Activated CD4-positive, CD25-positive, alpha-beta regulatory T cell (primary cell): ENCODE results near the gene RCAN2.

Source experiments
- DNase-seq, 4 experiments: peaks; one replicate each; lab custom pipeline; 2025; lab: John Stamatoyannopoulos, UW

Gene RCAN2

GRCh38 chr6:46491201-46491627, at the start of gene RCAN2:
Gene RCAN2, minus strand, starts transcription at chr6:46491449.
- DNase-seq: peak in 1 of 4 experiments; percentile 2

GRCh38 chr6:46539866-46540265, 48.6 kb upstream of the RCAN2 start:
- DNase-seq: no peak

- DNase-seq: no peak
These were observed 47.7 kb upstream of the RCAN2 start for GRCh38 chr6:46538800-46539480.

DNA sequence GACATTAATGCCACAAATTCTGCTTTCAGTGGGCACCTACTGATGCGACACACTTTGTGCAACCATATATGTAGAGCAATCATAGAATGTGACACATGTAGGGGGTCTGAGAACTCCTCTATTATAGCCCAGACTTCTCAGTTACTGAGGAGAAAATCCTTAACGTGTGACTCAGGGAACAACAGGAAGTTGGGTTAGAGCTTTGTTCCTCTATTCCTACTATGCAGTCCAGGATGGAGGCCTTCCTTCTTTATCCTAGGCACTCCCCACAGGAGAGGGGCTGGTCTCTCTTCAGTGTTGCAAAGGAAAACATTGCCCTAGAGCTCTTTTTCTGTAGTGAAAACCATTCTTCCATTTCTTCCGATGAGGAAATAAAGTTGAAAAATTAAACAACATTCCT, 39.6 kb upstream of the RCAN2 start:
- DNase-seq: no peak

DNA sequence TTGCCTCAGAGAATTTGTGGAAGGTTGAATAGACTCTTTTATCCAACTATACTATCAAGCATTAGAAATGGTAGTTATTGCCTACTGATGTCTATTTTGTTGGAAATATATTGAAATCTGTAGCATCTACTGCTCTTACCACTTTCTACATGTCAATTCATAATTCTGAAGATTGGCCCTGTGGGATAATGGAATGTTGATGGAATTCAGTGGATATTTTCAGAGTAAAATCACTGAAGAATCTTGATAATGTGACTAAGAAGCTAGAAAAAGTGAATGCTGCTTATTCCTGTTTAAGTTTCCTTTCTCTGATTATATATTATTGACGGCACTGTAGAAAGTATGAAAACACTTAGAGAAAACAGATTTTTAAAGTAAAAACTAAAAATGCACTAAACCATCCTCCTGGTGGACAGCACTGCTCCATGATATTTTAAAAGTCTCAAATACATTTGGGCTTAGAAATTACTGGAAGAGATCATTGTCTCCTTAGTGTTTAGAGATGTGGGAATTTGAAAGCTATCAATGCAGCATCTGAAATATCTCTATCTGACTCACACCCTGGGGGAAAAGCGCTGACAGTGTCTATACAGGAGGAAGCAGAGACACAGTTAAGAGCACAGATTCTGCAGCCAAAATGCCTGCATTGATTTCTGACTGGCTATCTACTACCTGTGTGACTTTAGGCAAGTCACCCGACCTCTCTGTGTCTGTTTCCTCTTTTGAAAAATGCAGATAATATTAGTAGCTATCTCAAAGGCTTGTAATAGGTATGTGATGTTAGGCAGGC, 37.9 kb upstream of the RCAN2 start:
- no peak for DNase-seq

GRCh38 chr6:46526607-46527006, 35.4 kb upstream of the RCAN2 start:
- no peak for DNase-seq

DNA sequence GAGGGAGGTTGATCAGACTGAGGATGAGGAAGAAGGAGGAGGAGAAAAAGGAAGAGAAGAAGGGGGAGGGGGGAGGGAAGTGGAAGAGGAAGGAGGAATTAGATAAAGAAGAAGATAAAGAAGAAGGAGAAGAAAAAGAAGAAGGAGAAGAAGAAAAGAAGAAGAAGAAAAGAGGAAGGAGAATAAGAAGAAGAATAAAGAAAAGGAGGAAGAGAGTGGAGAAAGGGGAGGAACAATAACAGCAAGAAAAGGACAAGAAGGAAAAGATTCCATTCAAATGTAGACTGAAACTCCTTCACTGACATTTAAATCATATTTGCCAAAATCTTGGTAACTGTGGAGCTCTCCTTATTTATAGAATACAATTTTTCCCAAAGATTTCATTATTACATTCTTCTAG, 34.3 kb upstream of the RCAN2 start:
- no peak for DNase-seq

DNA sequence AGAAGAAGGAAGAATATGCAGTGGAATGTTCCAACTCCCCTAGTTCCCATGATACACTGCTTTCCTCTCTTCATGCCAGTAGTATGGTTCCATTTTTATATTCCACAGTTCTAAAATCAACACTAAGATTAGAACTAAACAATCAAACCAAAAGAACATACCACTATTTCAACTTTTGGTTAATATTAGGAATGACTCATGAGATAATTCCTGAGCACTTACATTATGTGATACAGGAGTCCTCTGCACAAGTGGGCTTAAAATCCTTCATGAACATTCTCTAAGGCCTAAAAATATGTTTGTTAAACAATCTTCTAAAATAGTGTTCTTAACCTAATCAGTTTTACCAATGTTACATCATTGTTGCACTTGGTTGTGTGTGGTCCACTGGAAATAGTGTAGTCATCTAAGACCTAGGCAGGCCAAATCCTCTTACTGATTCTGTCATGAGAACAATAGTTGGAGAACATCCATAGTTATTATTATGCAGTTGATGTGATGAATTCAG, 30.3 kb upstream of the RCAN2 start:
- no peak for DNase-seq

- no peak for DNase-seq
These were observed 26.0 kb upstream of the RCAN2 start for GRCh38 chr6:46517202-46517601.

DNA sequence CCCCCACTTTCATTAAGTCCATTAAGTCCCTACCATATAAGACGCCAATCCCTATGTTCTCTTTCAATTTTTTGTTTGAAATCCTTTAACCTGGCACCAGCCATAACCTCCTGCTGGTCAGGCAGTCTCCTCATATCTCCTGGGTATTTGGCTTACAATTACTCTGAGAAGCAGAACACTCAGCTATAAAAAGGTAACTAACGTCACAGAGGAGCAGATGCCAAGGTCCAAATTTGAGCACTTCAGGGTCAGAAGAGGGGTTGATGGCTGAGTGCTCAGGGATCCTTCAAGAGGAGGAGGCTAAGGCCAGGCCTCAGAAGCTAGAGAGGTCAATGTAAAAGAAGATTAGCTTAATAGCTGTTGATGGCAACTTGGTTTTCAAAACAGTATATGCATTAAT, 22.3 kb upstream of the RCAN2 start:
- DNase-seq: no peak

DNA sequence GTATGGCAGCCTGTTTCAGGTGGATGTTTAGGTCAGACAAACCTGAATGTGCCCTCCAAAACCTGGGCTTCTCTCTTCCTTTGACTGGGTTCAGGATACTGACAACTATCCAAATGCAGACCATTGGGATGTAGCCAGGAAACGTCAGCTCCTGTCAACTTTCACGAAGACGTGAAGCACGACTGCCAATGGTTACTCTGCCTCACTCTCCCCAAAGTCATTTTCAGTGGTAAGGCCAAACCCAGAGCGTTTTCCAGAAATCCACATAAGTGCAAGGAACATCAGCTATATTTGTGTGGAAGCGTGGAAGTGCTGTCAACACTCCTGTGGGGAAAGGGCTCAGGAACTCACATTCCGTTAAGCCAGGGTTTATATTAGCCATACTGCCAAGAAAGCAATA, 20.1 kb upstream of the RCAN2 start:
- DNase-seq: no peak

GRCh38 chr6:46510651-46511050, 19.4 kb upstream of the RCAN2 start:
- no peak for DNase-seq

DNA sequence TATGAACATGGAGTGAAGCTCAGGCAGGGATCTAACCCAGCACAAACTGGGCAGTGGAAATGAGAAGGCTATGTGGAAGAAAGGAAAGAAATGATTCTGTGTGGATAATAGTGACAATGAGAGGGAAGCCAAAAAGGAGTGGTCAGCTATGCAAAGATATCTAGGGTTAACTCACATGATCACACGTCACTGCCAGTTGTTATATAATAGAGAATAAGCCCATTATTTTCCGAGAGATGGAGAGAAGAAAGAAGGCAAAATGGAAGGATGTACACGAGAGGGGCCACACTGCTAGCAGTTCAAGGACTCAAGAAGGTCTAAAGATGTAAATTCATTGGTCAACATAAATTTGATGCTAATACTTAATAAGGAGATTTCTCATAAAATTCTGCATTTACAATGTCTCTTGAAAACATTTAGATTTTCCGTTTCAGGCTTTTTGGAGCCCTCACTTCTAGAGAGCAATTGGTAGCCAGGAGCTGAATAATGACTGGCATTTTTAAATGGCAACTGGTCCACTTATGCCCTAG, 18.8 kb upstream of the RCAN2 start:
- no peak for DNase-seq

- no peak for DNase-seq
These were observed 17.8 kb upstream of the RCAN2 start for GRCh38 chr6:46509063-46509462.

DNA sequence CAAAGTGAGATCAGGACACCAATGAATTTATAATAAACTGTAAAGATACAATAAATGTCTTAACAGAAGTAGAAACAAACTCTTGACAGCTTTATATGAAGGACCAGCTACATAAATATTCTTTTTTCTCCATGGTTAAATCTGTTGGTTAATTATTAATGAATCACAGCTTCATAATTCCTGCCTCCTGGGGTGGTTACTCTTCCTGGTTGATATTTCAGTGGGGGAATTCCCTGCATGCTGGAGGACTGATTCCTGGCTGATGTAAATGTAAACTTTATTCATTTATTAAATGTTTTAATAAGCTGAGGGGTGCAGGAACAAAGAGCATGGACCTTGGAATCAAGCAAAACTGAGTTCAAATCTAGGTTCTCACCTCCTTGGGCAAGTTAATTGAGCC, 16.2 kb upstream of the RCAN2 start:
- DNase-seq: no peak

GRCh38 chr6:46505693-46506512, 14.7 kb upstream of the RCAN2 start:
- no peak for DNase-seq

GRCh38 chr6:46504242-46504641, 13.0 kb upstream of the RCAN2 start:
- no peak for DNase-seq

GRCh38 chr6:46502486-46503119, 11.4 kb upstream of the RCAN2 start:
- DNase-seq: no peak

- DNase-seq: no peak
These were observed 10.2 kb upstream of the RCAN2 start for GRCh38 chr6:46501136-46502089.

DNA sequence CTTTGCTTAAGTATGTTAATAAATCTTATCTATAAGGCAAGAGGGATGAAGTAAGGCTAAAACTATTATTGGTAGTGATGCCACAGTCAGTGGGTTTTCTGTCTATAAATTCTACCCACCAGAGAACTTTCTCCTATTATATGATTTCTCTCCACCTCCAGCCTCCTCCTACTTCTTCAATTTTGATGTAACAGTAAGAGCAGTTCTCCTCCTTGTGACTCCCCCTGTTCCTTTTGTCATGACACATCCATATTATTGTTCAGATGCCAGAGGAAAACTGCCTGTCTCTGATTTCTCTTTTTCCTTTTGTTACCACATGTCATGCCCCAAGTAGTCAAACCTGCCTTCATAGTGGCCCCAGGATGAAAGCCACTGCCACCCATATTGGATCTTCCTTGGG, 9.1 kb upstream of the RCAN2 start:
- no peak for DNase-seq
